ENCODE results near the gene MEAK7.

Gene MEAK7

DNA sequence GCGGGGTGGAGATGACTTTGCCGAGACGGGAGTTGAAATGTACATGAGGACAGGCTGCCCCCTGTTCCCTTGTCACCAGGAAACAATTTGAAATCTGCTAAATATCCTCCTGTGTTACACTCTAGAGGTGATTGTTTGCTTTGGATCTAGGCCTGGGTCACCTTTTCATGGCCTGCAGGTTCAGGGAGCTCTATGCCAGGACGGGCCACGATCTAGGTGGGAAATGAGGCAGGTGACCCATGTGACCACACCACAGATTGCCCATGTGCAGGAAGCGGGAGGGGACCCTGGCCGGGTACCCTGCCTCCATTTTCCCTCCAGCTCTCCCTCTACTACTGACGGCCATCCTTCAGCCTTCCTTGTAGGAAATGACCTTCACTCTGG lies 43.4 kb downstream of the MEAK7 start:
- no peak for TF ChIP-seq CTCF (IDR thresholded peaks at IDR 0.05; ENCODE audit: extremely low read depth, missing control alignments)
- no peak for DNase-seq (ENCODE audit: low spot score)

DNA sequence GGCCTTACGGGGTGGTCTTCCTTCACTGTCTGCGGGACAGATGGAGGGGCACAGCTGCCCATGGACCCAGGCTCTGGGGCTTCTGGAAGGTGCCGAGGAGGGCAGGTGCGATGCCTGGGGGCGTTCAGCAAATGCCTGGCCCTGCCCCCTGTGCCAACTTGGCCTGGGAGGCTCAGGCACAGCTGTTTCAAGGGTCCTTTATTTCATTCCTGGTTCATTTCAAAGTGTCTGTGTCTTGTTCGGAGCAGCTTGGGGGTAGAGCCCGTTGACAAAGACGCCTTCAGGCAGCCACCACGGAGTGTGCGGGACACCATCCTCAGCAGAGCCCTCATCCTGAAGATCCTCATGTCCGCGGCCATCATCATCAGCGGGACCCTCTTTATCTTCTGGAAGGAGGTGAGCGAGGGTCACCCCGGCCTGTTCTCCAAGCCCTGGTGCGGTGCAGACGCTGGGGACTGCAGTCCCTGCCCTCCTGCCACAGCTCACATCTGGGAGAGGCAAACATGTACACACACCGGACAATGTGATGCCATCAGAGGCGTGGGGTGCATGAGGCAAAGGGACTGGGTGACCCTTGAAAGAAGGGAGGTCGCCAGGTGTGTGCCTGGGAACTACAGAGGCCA lies 43.9 kb downstream of the MEAK7 start:
- no peak for TF ChIP-seq CTCF (IDR thresholded peaks at IDR 0.05; ENCODE audit: extremely low read depth, missing control alignments)
- DNase-seq (ENCODE audit: low spot score), result no peak

DNA sequence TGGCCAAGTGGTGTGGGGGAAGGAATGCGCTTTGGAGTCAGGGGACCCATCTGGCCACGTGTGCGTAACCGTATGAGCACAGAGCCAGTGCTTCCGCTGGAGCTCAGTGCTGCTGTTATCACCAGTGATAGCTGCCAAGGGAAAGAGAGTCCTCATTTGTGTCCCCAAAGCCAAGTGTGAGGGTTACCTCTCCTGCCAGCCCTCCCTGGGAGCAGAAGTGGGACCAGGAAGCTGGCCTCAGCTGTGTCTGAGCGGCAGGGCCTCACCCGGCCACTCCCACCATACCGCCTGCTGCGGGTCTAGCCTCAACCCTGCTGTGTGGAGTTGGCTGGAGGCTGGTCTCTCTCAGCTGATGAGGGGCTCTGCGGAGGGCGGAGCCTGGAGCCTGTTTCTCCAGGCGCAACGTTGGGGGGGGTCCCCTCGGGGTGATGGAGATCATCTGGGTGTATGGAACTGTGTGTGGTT lies 44.5 kb downstream of the MEAK7 start:
- TF ChIP-seq CTCF (IDR thresholded peaks at IDR 0.05; ENCODE audit: extremely low read depth, missing control alignments), result no peak
- DNase-seq (ENCODE audit: low spot score), result no peak

DNA sequence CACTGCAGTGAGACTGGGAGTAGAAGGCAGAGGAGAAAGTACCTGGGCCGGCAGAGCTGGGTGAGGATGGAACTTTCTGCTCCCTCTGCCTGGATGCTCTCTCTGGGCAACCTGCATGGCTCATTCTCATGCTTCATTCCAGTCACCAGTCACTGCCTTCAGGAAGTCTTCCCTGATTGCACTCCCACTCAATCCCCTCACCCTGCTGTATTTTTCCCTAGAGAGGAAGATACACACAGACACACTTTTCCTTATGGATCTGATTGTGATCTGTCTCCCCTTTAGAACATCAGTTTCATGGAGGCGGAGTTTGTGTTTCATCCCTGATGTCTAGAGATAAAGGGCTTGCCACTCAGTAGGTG lies 44.9 kb downstream of the MEAK7 start:
- no peak for TF ChIP-seq CTCF (IDR thresholded peaks at IDR 0.05; ENCODE audit: extremely low read depth, missing control alignments)
- DNase-seq (ENCODE audit: low spot score), result no peak

DNA sequence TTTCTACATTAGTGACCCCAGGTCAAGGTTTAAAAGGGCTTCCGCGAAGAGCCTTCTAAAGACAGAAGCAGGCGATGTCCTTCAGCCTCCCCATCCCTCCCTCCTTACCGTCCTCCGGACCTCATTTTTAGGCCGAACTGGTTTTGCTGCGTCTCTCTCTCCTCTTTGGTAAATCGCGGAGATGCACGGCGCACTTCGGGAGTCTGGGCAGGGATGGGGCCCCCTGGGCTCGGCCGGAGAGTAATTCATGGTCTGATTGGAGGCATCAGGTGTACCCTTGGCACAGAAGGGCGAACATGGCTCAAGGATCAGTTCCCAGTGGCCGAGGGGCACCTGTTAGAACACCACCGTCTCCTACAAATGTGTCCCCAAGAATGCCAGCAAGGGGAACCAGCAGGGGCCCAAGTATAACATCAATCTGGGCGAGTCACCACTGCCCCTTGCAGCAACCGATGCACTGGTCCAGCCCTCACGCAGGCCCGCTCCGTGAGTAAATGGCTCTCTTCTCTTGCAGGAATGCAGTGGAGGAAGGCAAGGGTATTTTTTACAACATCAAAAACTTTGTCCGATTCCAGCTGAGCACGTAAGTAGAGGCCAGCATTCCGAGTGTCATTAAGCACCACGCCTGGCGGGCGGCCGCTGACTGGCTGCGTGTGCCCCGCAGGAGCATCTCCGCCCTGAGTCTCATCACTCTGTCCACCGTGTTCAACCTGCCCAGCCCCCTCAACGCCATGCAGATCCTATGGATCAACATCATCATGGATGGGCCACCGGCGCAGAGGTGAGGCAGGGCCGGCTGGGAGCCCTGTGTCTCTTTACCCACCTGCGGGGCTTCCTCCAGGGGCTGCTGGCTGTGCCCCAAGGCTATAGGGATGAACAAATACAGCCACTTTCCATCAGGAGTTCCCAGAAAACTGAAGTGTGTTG lies 45.6 kb downstream of the MEAK7 start:
- DNase-seq (ENCODE audit: low spot score), result no peak

GRCh38 chr16:84455031-84455430 lies 49.4 kb downstream of the MEAK7 start:
- TF ChIP-seq CTCF (IDR thresholded peaks at IDR 0.05; ENCODE audit: extremely low read depth, missing control alignments), result no peak

More for the DNA sequence above, 45.6 kb downstream of the MEAK7 start:
- no peak for TF ChIP-seq CTCF (IDR thresholded peaks at IDR 0.05; ENCODE audit: extremely low read depth, missing control alignments)

More at GRCh38 chr16:84455031-84455430, 49.4 kb downstream of the MEAK7 start:
- DNase-seq (ENCODE audit: low spot score), result no peak

Data from GM20000 (cell line).